ENCODE data around the gene PLEKHH1.

DNA sequence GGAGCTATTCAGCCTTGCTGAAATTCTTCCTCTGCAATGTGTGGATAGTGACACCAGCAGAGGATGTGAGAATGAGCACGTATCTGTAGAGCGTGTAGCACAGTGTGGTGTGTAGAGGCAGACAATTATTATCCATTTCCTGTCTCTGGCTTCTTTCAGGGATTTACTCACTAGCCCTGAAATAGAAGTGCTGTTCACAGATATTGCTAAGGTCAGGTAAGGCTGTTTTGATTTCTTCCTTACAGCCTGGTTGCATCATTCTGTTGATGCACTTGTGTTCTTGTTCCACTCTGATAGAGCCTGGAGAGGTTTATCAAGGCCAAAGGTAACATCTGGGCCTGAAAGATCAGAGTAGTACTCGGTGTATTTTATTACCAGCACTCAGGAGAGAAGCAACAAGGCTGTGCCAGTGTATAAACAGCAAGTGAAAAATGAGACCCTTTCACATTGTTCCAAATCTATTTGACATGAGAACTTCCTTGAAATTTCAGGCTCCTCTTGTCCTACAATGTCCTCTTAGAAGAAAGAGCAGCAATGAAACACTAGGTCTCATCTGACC is 103.3 kb downstream of the PLEKHH1 start:
- TF ChIP-seq, protein P1, sequence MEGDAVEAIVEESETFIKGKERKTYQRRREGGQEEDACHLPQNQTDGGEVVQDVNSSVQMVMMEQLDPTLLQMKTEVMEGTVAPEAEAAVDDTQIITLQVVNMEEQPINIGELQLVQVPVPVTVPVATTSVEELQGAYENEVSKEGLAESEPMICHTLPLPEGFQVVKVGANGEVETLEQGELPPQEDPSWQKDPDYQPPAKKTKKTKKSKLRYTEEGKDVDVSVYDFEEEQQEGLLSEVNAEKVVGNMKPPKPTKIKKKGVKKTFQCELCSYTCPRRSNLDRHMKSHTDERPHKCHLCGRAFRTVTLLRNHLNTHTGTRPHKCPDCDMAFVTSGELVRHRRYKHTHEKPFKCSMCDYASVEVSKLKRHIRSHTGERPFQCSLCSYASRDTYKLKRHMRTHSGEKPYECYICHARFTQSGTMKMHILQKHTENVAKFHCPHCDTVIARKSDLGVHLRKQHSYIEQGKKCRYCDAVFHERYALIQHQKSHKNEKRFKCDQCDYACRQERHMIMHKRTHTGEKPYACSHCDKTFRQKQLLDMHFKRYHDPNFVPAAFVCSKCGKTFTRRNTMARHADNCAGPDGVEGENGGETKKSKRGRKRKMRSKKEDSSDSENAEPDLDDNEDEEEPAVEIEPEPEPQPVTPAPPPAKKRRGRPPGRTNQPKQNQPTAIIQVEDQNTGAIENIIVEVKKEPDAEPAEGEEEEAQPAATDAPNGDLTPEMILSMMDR (conservative IDR thresholded peaks at IDR 0.05 in 1 of 2, IDR thresholded peaks at IDR 0.05 in 1 of 2; ENCODE audit: extremely low read depth in 1 of 2, insufficient read depth in 1 of 2, low read depth in 1 of 2, low read length in 2 of 2): no peak
- no peak for TF ChIP-seq EZH2 (IDR thresholded peaks at IDR 0.05; ENCODE audit: borderline replicate concordance, low read length)

All from mammary epithelial cell (primary cell).